Measurements from ENCODE around the gene SDHAF2. TPM values are rescaled to one million over a fixed set of nuclear protein-coding genes. Genes with fewer than 3 reads are reported as not detected.
A peak's percentile ranks its signal among the peaks of the same experiment; 100 is the strongest.

SDHAF2 gene
- total and polyA plus RNA-seq, 2 of the 13 experiments (the other 11 are each of a cell fraction or from before 2014, with no cell fraction given) = 44.2 to 70.4 TPM

GRCh38 chr11:61488651-61489291 is 58.8 kb downstream of the SDHAF2 start (continued):
- TF ChIP-seq ZNF253 (CRISPR knock-in tag; IDR thresholded peaks at IDR 0.05; ENCODE audit: borderline replicate concordance) (no peak), ZNF646 (CRISPR knock-in tag; IDR thresholded peaks at IDR 0.05) (no peak), KDM5B (CRISPR knock-in tag; IDR thresholded peaks at IDR 0.05; ENCODE audit: borderline replicate concordance) (no peak; the same call in 1 of the 2 replicates), HNF1B (CRISPR knock-in tag; IDR thresholded peaks at IDR 0.05) (peak; percentile 62; the same call in 1 of the 2 replicates), ATF7-NPFF (CRISPR knock-in tag; IDR thresholded peaks at IDR 0.05; ENCODE audit: low read depth) (peak; percentile 78; the same call in 1 of the 2 replicates), ZNF136 (CRISPR knock-in tag; IDR thresholded peaks at IDR 0.05; ENCODE audit: low read depth) (no peak), PBX3 (CRISPR knock-in tag; IDR thresholded peaks at IDR 0.05; ENCODE audit: borderline replicate concordance) (no peak), RXRA (CRISPR knock-in tag; IDR thresholded peaks at IDR 0.05) (peak; percentile 56; the same call in 1 of the 2 replicates), KLF15 (CRISPR knock-in tag; IDR thresholded peaks at IDR 0.05; ENCODE audit: borderline replicate concordance) (no peak), PCBP1 (IDR thresholded peaks at IDR 0.05; ENCODE audit: borderline replicate concordance, low read depth, low read length) (no peak), ZNF362 (CRISPR knock-in tag; IDR thresholded peaks at IDR 0.05; ENCODE audit: borderline replicate concordance) (0 out of 2 replicates have a peak, but pooled peaks have one; percentile 12), ZBTB42 (CRISPR knock-in tag; IDR thresholded peaks at IDR 0.05) (no peak), SYNCRIP (IDR thresholded peaks at IDR 0.05; ENCODE audit: insufficient read depth, low read depth, low read length) (no peak), ZBTB10 (CRISPR knock-in tag; IDR thresholded peaks at IDR 0.05; ENCODE audit: borderline replicate concordance) (no peak)
